ENCODE data around the gene KANK3. TPM values are rescaled to one million over a fixed set of nuclear protein-coding genes. Genes with fewer than 3 reads are reported as not detected.
"Not testable (repeated sequence)": the region's sequence is repeated elsewhere in the genome, so short reads cannot be mapped to it uniquely, and the experiment has no call there.

Gene KANK3
- total RNA-seq, 2 experiments from 2014 or later = 4.5 to 4.8 TPM

DNA sequence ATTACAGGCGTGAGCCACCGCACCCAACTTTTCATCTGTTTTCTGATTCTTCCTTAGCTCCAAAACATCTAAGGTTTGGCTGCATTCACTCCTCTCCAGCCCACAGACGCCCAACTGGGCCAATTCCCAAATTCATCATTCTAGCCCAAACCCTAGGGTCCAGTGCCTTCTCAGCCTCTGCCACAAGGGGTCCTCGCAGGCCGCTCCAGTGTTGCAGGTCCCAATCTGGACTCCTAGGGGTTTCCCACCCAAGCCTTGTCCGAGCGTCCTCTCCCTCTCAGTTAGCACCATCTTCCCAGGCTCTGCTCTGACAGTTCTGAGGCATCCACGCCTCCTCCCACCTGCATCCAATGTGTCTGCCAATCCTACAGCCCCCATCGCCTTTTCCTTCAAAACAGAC, 51.7 kb downstream of the KANK3 start:
- H3K9me3 Mint-ChIP-seq; H3K4me3 Mint-ChIP-seq; POLR2A ChIA-PET; ATAC-seq (ENCODE audit: low read depth); H3K4me1 Mint-ChIP-seq; H3K27me3 Mint-ChIP-seq; DNase-seq; H3K36me3 Mint-ChIP-seq; H3K27ac Mint-ChIP-seq: not testable (repeated sequence)

- H3K4me1 Mint-ChIP-seq; H3K36me3 Mint-ChIP-seq; H3K9me3 Mint-ChIP-seq; ATAC-seq (ENCODE audit: low read depth); DNase-seq; H3K4me3 Mint-ChIP-seq; H3K27ac Mint-ChIP-seq; H3K27me3 Mint-ChIP-seq; POLR2A ChIA-PET: not testable (repeated sequence)
Measured at GRCh38 chr19:8276508-8276907, 66.6 kb downstream of the KANK3 start.

Small RNA genes lying within 50 kb of the gene (microRNA-seq; reads per million reads assigned to microRNA genes)
- gene MIR4999 = 26.0 reads per million, percentile 32 among the genes with 10 or more reads in this experiment

Other genes with a start within 250 kb of the KANK3 start
- under 1 TPM; 0.03 to 0.50 TPM for gene FBN3, start 193.7 kb downstream of the KANK3 start, total RNA-seq
- gene CERS4, start 133.9 kb downstream of the KANK3 start, total RNA-seq = 10 to 100 TPM; 32.5 to 32.8 TPM
- gene CD320, start 34.9 kb downstream of the KANK3 start, total RNA-seq = 10 to 100 TPM; 36.1 to 38.4 TPM
- 10 to 100 TPM; 53.8 to 59.0 TPM for gene NDUFA7, start 21.9 kb downstream of the KANK3 start, total RNA-seq
- gene RPS28, start 21.8 kb downstream of the KANK3 start, total RNA-seq = 1,000 to 10,000 TPM; 1,838 to 1,917 TPM
- gene ANGPTL4, start 20.9 kb upstream of the KANK3 start, total RNA-seq = under 1 TPM in 1 of 2 experiments, not detected in 1; 0.64 TPM
- 100 to 1,000 TPM in 1 of 2 experiments, 10 to 100 TPM in 1; 98.8 to 103 TPM for gene RAB11B, start 47.1 kb upstream of the KANK3 start, total RNA-seq
- gene MARCHF2, start 70.0 kb upstream of the KANK3 start, total RNA-seq = 10 to 100 TPM; 23.9 to 25.0 TPM
- gene HNRNPM, start 101.7 kb upstream of the KANK3 start, total RNA-seq = 100 to 1,000 TPM; 188 to 198 TPM
- 1 to 10 TPM; 2.3 to 2.5 TPM for gene PRAM1, start 159.4 kb upstream of the KANK3 start, total RNA-seq
- 10 to 100 TPM; 38.2 to 40.5 TPM for gene ZNF414, start 170.9 kb upstream of the KANK3 start, total RNA-seq
- 100 to 1,000 TPM; 306 to 332 TPM for gene MYO1F, start 234.2 kb upstream of the KANK3 start, total RNA-seq